Caco-2 (cell line): ENCODE measurements around the gene UBTD1. TPM values are rescaled to one million over a fixed set of nuclear protein-coding genes. Genes with fewer than 3 reads are reported as not detected.
A peak's percentile ranks its signal among the peaks of the same experiment; 100 is the strongest.

ENCODE experiments used
- BruUV-seq: library from RNA; stranded (reverse); fragments of 400-500 nt; replicated peaks from 2 replicates; lab custom pipeline; 2021; lab: Mats Ljungman, UMichigan
- CTCF ChIA-PET: fragments of 300-600 bp; sonication (Branson Sonifier 250); formaldehyde crosslinking; loops from one replicate; lab custom pipeline; 2022; ENCODE audit warnings: antibody characterized with exemption; lab: Charles Lee
- POLR2A ChIA-PET: fragments of 300-600 bp; sonication (Branson Sonifier 250); formaldehyde crosslinking; loops from one replicate; lab custom pipeline; 2022; ENCODE audit warnings: antibody characterized with exemption; lab: Charles Lee
- DNase-seq, 2 experiments: peaks; one replicate each; pipeline versions ENCODE4 v3.0.0 to v3.0.0-alpha.2; 2020 to 2022
- H3K27me3 ChIP-seq: replicated peaks from 2 replicates; pipeline ENCODE4 v1.6.0; 2011; ENCODE audit warnings: low read length; ENCODE audit not compliant: control insufficient read depth, insufficient read depth
- H3K36me3 ChIP-seq: 2 replicates; pipeline ENCODE4 v1.5.1; 2011; ENCODE audit warnings: low read length; ENCODE audit not compliant: control insufficient read depth, insufficient read depth
- H3K4me1 ChIP-seq: fragments of 250-450 bp; sonication (Bioruptor Pico); 2 replicates; pipeline ENCODE4 v1.5.1; 2020; ENCODE audit warnings: mild to moderate bottlenecking
- H3K4me3 ChIP-seq: 2 replicates; pipeline ENCODE4 v1.5.1; 2011; ENCODE audit warnings: low read depth, mild to moderate bottlenecking, control low read depth, low read length
- H3K9me3 ChIP-seq: fragments of 250-450 bp; sonication (Bioruptor Pico); 2 replicates; pipeline ENCODE4 v1.5.1; 2020; ENCODE audit warnings: mild to moderate bottlenecking, moderate library complexity
- H3K27ac Mint-ChIP-seq: one replicate; pipeline ENCODE4 v1.8.0; 2022; ENCODE audit warnings: mixed read lengths; ENCODE audit not compliant: unreplicated experiment
- H3K27me3 Mint-ChIP-seq: one replicate; pipeline ENCODE4 v1.8.0; 2022; ENCODE audit warnings: mixed read lengths; ENCODE audit not compliant: insufficient read depth, unreplicated experiment
- H3K36me3 Mint-ChIP-seq: one replicate; pipeline ENCODE4 v1.8.0; 2022; ENCODE audit warnings: mild to moderate bottlenecking, mixed read lengths; ENCODE audit not compliant: insufficient read depth, unreplicated experiment
- H3K4me1 Mint-ChIP-seq: one replicate; pipeline ENCODE4 v1.8.0; 2022; ENCODE audit warnings: low read depth, mixed read lengths; ENCODE audit not compliant: unreplicated experiment
- H3K4me3 Mint-ChIP-seq: one replicate; pipeline ENCODE4 v1.8.0; 2022; ENCODE audit warnings: mild to moderate bottlenecking, moderate library complexity, mixed read lengths; ENCODE audit not compliant: unreplicated experiment
- H3K9me3 Mint-ChIP-seq: one replicate; pipeline ENCODE4 v1.8.0; 2022; ENCODE audit warnings: mixed read lengths; ENCODE audit not compliant: unreplicated experiment
- CTCF ChIP-seq, 2 experiments: fragments of 200-600 bp in 1 of 2; IDR thresholded peaks; 1 replicate in 1 of 2; 2 replicates in 1 of 2; pipeline versions ENCODE4 v1.5.1 to v1.8.0; 2011 to 2022; ENCODE audit warnings: antibody characterized with exemption in 1 of 2, control low read depth in 1 of 2, inconsistent platforms in 1 of 2, low read depth in 1 of 2, low read length in 1 of 2, mild to moderate bottlenecking in 1 of 2, moderate library complexity in 1 of 2; ENCODE audit not compliant: insufficient read depth in 1 of 2, severe bottlenecking in 1 of 2, unreplicated experiment in 1 of 2
- intact Hi-C: fragments of 100-400 bp; cut with micrococcal nuclease; formaldehyde crosslinking; loops from one replicate; pipeline ENCODE4 v1.10.0; 2022; ENCODE audit not compliant: unreplicated experiment
- total RNA-seq: library from RNA; stranded (reverse); gene quantifications from 2 replicates; pipeline ENCODE4 v1.2.3, GENCODE V29; 2022

The UBTD1 gene
- total RNA-seq, 1 experiment from 2014 or later: 11.4 TPM

GRCh38 chr10:97462309-97462708, 36.4 kb upstream of the UBTD1 start:
- Mint-ChIP-seq H3K4me1 (no peaks in the 10 kb centered on the region), H3K27me3 (no peaks in the 10 kb centered on the region), H3K27ac (no peak overlapping the region), H3K36me3 (peaks cover 91% of the 10 kb centered on the region), H3K9me3 (no peaks in the 10 kb centered on the region), H3K4me3 (no peak overlapping the region)
- intact Hi-C loops: no loop called here
- Histone ChIP-seq H3K36me3 (peaks cover 11% of the 10 kb centered on the region), H3K27me3 (no peaks in the 10 kb centered on the region), H3K4me3 (no peak overlapping the region), H3K4me1 (no peaks in the 10 kb centered on the region), H3K9me3 (no peaks in the 10 kb centered on the region)
- TF ChIP-seq CTCF (IDR thresholded peaks at IDR 0.05; ENCODE audit: insufficient read depth in 1 of 2, low read depth in 1 of 2, low read length in 1 of 2, severe bottlenecking in 1 of 2, unreplicated experiment in 1 of 2): no peak
- no TSS peak for BruUV-seq
- ChIA-PET CTCF (no interaction called here), POLR2A (no interaction called here)
- DNase-seq: no peak

GRCh38 chr10:97463363-97464132, 35.2 kb upstream of the UBTD1 start:
- DNase-seq: peak; percentile 78 to 80
- no TSS peak for BruUV-seq
- peaks cover 85% of the 10 kb centered on the region for H3K36me3 Mint-ChIP-seq
- H3K27ac Mint-ChIP-seq: peak overlapping the region; percentile 39
- Histone ChIP-seq H3K4me1 (no peaks in the 10 kb centered on the region), H3K36me3 (peaks cover 11% of the 10 kb centered on the region), H3K9me3 (no peaks in the 10 kb centered on the region), H3K4me3 (no peak overlapping the region), H3K27me3 (no peaks in the 10 kb centered on the region)
- POLR2A ChIA-PET: no interaction called here
- intact Hi-C loops: loop anchor here (1.0 kb wide), 3 partner anchors 35 to 149 kb away; partner anchors contain the start of genes MMS19 and UBTD1
- peak; percentile 89 to 90 for TF ChIP-seq CTCF (IDR thresholded peaks at IDR 0.05; ENCODE audit: insufficient read depth in 1 of 2, low read depth in 1 of 2, low read length in 1 of 2, severe bottlenecking in 1 of 2, unreplicated experiment in 1 of 2)
- H3K4me3 Mint-ChIP-seq: no peak overlapping the region
- CTCF ChIA-PET: interaction anchor here (0.6 to 1.2 kb wide), 10 partner anchors 34 to 217 kb away, joined by 3 to 11 read pairs (median 3); partner anchors contain the start of genes ANKRD2 and UBTD1
- no peaks in the 10 kb centered on the region for H3K4me1 Mint-ChIP-seq
- no peaks in the 10 kb centered on the region for H3K27me3 Mint-ChIP-seq
- H3K9me3 Mint-ChIP-seq: no peaks in the 10 kb centered on the region

- Histone ChIP-seq H3K9me3 (no peaks in the 10 kb centered on the region), H3K36me3 (peaks cover 13% of the 10 kb centered on the region), H3K4me3 (no peak overlapping the region), H3K27me3 (no peaks in the 10 kb centered on the region), H3K4me1 (peaks cover 5% of the 10 kb centered on the region; the same call in 1 of the 2 replicates)
- intact Hi-C loops: no loop called here
- Mint-ChIP-seq H3K27me3 (no peaks in the 10 kb centered on the region), H3K36me3 (peaks cover 85% of the 10 kb centered on the region), H3K4me3 (no peak overlapping the region), H3K27ac (peak overlapping the region; percentile 39), H3K4me1 (no peaks in the 10 kb centered on the region), H3K9me3 (no peaks in the 10 kb centered on the region)
- CTCF ChIA-PET: interaction anchor here (0.6 to 1.2 kb wide), 10 partner anchors 33 to 218 kb away, joined by 3 to 11 read pairs (median 3); partner anchors contain the start of genes ANKRD2 and UBTD1
- DNase-seq: no peak
- no peak for TF ChIP-seq CTCF (IDR thresholded peaks at IDR 0.05; ENCODE audit: insufficient read depth in 1 of 2, low read depth in 1 of 2, low read length in 1 of 2, severe bottlenecking in 1 of 2, unreplicated experiment in 1 of 2)
- POLR2A ChIA-PET: no interaction called here
- no TSS peak for BruUV-seq
Measured at GRCh38 chr10:97464226-97464625, 34.5 kb upstream of the UBTD1 start.
